EL (cell line): ENCODE measurements around the gene PRDX5.
A peak's percentile ranks its signal among the peaks of the same experiment; 100 is the strongest.

Source experiments
- DNase-seq: peaks from one replicate; pipeline ENCODE4 v3.0.0-alpha.2; 2016

The PRDX5 gene

GRCh38 chr11:64317961-64318765 lies at the start of gene PRDX5:
PRDX5 (plus strand) TSS chr11:64318121; CDS start chr11:64318216, 95 bp downstream.
- DNase-seq: peak; percentile 97

DNA sequence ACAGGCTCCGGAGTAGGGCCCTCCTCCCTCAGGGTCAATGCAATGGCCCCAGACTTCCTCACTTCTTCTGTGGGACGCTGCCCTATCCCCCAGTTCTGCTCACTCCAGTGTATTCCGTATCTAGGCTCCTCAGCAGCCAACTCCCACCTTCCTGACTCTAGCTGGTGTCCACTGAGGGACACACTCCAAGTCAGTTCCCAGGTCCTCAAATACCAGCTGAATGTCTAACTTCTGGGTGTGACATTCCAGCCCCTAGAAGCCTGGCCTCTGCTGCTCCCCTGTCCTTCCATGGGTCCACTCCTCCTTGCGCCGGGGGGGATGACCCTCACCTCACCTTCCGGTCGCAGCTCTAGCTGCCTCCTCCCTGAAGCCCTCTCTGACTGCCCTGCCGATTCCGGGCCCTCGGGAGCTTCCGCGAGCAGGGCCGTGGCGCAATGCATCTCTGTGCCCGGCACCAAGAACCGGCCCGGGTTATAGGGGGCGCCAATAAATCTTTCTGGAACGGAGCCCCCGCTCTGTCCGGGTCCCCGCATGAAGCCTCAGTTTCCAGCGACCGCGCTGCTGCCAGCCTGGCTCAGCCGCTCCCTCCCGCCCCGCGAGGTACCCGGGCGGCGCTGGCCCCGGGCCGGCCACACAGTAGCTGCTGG lies 48.9 kb upstream of the PRDX5 start:
- DNase-seq: peak; percentile 68

DNA sequence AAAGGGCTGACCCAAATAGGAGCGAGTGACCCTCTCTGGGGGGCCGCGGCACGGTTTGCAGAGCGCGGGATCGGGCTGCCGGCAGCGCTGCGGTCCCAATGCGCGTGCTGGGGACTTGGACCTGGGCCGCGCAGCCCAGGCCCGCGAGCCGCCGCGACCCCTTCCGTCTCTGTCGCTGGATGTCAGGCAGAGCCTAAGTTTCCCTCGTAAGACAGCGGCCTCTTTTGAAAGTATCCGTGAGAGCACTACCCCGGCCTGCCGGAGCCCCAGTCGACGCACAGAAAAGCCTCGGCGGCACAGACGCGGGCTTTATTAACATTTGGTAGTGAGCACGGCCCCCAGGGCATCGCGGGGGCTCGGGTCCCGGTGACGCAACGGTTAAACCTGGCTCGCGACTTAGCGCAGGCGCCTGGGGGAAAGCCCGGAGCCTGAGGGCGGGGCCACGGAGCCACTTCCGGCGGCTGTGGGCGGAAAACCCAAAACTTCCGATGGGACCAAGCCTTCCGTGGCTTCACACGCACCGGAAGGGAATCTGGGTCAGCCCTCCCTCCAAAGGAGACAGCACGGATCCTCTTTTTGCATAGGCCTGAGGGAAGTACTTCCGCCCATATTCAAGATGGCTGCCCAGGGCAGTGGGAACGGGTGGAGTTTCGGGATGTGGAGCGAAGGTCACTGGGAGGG lies 48.2 kb upstream of the PRDX5 start:
- peak; percentile 100 for DNase-seq

GRCh38 chr11:64275031-64275800 lies 42.7 kb upstream of the PRDX5 start:
- DNase-seq: no peak

DNA sequence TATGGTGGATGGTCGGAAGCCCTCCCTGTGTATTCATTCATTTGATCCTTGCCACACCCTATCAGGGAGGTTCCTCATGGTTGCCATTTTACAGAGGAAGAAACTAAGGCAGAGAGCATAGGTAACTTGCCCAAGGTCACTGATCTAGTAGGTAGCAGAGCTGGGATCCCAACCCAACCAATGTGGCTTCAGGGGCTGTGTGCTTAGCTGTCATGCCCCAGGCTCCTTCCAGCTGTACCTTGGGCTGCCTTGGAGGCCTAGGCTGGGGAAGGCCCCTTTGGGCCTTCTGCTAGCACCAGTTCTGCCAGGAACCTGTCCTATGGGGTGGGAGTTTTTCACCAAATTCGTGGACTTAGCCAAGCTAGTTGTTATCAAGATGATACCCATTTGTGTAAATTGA lies 42.1 kb upstream of the PRDX5 start:
- DNase-seq: no peak

DNA sequence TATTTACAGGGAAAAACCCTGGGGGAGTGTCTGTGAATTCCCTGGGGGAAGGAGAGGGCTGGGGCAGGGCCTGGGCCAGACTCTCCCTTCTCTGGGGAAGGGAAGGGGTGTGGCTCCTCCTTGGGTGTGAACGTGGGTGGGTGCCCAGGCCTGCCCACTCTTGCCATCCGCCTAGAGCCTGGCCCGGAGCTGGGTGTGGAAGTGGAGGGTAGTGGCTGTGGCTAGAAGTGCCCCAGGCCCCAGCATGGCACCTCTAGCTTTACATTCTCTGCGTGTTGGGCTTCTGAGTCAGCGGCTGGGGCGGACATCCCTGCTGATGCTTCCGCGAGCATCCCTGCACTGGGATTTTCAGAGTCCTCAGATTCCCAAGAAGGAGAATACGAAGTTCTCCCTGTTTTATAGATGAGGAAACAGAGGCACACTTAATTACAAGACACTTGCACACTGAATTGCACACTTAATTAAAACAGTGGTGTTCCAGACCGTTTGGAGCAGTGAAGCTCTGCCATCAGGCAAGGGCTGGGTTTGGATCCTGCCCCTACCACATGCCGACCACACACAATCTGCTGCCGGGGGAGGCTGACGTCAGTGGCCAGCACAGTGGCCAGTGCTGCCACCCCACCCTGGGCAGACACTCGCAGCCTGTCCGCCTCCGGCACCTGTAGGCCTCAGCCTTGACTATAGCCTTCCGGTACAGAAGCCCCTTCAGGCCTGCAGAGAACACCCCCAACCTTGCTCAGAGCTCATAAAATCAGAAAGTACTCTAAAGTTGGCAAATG lies 41.1 kb upstream of the PRDX5 start:
- peak; percentile 94 for DNase-seq

DNA sequence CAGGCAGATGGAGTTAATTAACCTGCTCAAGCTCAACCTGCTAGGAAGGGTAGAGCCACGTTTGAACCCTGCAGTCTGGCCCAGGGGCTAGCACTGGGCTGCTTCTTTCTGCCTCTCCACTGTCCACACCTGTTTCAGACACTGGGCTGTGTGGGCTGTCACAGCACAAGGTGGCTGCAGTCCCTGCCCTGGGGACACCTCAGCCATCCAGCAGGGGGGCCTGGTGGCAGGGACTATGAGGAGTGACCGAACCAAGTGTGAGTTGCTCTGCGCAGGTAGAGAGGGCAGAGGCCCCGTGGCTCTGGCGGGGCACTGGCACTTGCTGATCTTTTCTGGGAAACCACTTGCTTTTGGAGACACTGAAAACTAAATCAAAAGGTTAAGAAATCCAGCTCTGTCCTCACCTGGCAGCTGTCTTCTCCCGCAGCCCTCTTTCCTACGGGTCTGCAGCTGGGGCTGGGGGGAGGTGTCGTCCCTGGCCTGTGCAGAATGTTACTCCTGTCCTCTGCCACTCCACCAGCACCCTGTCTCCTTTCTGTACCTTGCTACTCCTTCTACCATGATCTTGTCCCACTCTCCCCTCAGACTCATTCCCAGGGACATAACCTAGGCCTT lies 39.2 kb upstream of the PRDX5 start:
- no peak for DNase-seq

DNA sequence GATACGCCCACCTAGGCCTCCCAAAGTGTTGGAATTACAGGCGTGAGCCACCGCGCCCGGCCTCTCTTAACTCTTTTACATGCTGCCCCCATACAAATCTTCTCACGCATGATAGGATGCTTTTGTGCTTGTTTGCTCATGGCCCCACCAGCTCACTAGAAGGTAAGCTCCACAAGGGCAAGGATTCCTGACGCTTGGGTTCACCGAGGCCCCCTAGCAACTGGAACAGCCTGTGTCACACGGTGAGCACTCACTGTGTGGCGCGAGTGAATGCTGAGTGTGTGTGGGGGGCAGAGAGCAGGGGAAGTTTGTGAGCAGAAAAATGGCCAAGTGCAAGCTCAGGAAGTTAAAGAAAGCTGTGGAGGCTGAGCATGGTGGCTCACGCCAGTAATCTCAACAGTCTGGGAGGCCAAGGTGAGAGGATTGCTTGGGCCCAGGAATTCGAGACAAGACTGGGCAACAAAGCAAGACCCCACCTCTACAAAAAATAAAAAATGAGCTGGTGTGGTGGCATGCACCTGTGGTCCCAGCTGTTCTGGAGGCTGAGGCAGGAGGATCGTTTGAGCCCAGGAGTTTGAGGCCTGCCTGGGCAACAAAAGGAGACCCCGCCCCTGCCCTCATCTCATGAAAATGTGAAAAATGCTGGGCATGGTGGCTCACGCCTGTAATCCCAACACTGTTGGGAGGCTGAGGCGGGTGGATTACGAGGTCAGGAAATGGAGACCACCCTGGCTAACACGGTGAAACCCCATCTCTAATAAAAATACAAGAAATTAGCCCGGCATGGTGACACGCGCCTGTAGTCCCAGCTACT lies 35.8 kb upstream of the PRDX5 start:
- no peak for DNase-seq

DNA sequence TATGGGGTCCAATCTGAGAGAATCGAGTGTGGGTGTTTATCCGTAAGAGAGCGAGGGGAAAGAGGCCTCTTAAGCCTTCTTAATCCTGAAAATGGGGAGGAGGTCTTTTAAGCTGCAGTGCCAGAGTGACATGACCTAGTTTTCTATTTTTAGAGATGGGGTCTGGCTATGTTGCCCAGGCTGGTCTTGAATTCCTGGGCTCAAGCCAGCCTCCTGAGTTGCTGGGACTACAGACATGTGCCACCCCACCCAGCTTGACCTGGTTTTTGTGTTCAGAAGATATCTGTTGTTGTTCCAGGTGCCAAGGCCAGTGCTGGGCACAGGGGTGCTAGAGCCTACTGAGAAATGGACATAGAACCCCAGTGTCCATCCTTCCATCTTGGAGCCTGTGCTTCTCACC lies 34.8 kb upstream of the PRDX5 start:
- no peak for DNase-seq

- DNase-seq: peak; percentile 93
These were observed 33.6 kb upstream of the PRDX5 start, which contains the start of gene BAD for GRCh38 chr11:64284048-64284961. BAD (minus strand) TSS chr11:64284665; CDS start chr11:64284368, 297 bp downstream.

GRCh38 chr11:64284962-64285884 lies 32.7 kb upstream of the PRDX5 start, which contains the start of gene GPR137:
GPR137 (plus strand) TSS chr11:64285848; CDS start chr11:64286525, 677 bp downstream.
- peak; percentile 78 for DNase-seq

GRCh38 chr11:64285885-64286800 lies 31.8 kb upstream of the PRDX5 start:
- DNase-seq: no peak

GRCh38 chr11:64286801-64287159 lies 31.1 kb upstream of the PRDX5 start:
- DNase-seq: no peak

- DNase-seq: no peak
These were observed 30.1 kb upstream of the PRDX5 start for GRCh38 chr11:64287676-64288352.

DNA sequence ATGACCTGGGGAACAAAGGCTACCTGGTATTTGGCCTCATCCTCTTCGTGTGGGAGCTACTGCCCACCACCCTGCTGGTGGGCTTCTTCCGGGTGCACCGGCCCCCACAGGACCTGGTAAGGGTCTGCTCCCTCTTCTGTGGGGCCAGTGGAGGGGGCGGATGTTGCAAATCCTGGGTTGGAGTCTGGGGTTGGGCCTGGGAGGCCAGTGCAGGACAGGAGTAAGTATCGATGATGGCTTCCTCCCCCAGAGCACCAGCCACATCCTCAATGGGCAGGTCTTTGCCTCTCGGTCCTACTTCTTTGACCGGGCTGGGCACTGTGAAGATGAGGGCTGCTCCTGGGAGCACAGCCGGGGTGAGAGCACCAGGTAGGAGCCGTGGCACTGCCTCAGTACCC lies 29.6 kb upstream of the PRDX5 start:
- no peak for DNase-seq

GRCh38 chr11:64289002-64289564 lies 28.8 kb upstream of the PRDX5 start:
- DNase-seq: no peak
